Colonic mucosa (tissue), 4 donors: Measurements from ENCODE around the gene XPO4. TPM values are rescaled to one million over a fixed set of nuclear protein-coding genes. Genes with fewer than 3 reads are reported as not detected.
"Not testable (repeated sequence)": the region's sequence is repeated elsewhere in the genome, so short reads cannot be mapped to it uniquely, and the experiment has no call there.

ENCODE experiments used
- DNase-seq: peaks from one replicate; pipeline ENCODE4 v3.0.0-alpha.2; 2020
- H3K27ac ChIP-seq: fragments of 200-600 bp; one replicate; pipeline ENCODE4 v1.8.0; 2021
- H3K27me3 ChIP-seq: fragments of 200-600 bp; one replicate; pipeline ENCODE4 v1.8.0; 2021
- H3K36me3 ChIP-seq: fragments of 200-600 bp; one replicate; pipeline ENCODE4 v1.8.0; 2021
- H3K4me1 ChIP-seq: fragments of 200-600 bp; one replicate; pipeline ENCODE4 v1.8.0; 2021; ENCODE audit warnings: mild to moderate bottlenecking
- H3K4me3 ChIP-seq: fragments of 200-600 bp; one replicate; pipeline ENCODE4 v1.8.0; 2021
- H3K9ac ChIP-seq, 2 donors: one replicate each; pipeline ENCODE4 v1.7.0; 2013; ENCODE audit warnings: control low read depth in 2 of 2, low read depth in 2 of 2, low read length in 2 of 2
- H3K9me3 ChIP-seq: fragments of 200-600 bp; one replicate; pipeline ENCODE4 v1.8.0; 2021
- CTCF ChIP-seq: fragments of 200-600 bp; IDR thresholded peaks from one replicate; pipeline ENCODE4 v1.8.0; 2022; ENCODE audit warnings: antibody characterized with exemption, mild to moderate bottlenecking
- intact Hi-C: fragments of 100-400 bp; cut with DNase I; formaldehyde crosslinking; loops from one replicate; pipeline ENCODE4 v1.14.1; 2022
- total RNA-seq, 2 donors: library from RNA; stranded (reverse); fragmentation: NEBNext Ultra II Directional in 1 of 2; extraction: Animal tissue kit (Norgen Biotek cat#: 25700) in 1 of 2; gene quantifications; one replicate each; pipeline ENCODE4 v1.2.1, GENCODE V29; 2021
- donor health status: healthy.
- donor health status: DM: no; HTN: no; CAD: no.
- donor health status: DM: no; HTN: no; CAD: no.

XPO4 gene
- total RNA-seq, 2 donors from 2014 or later = 9.1 to 18.2 TPM

GRCh38 chr13:20921572-20921971, 19.0 kb upstream of the XPO4 start:
- Histone ChIP-seq H3K4me3 (no peak overlapping the region), H3K9ac (no peak overlapping the region), H3K27ac (no peak overlapping the region), H3K36me3 (no peaks in the 10 kb centered on the region), H3K9me3 (no peaks in the 10 kb centered on the region), H3K27me3 (no peaks in the 10 kb centered on the region), H3K4me1 (no peaks in the 10 kb centered on the region)
- intact Hi-C loops = loop anchor here (10.0 kb wide), 1 partner anchor 727 kb away; the partner anchor contains the start of gene GJB2
- DNase-seq = no peak
- TF ChIP-seq CTCF = no peak

- DNase-seq, H3K9me3 ChIP-seq: not testable (repeated sequence)
Measured at GRCh38 chr13:20915676-20916075, 13.1 kb upstream of the XPO4 start.

GRCh38 chr13:20911037-20911436, 8.5 kb upstream of the XPO4 start:
- Histone ChIP-seq H3K27me3 (no peaks in the 10 kb centered on the region), H3K27ac (no peak overlapping the region), H3K4me1 (no peaks in the 10 kb centered on the region), H3K9ac (no peak overlapping the region), H3K4me3 (no peak overlapping the region), H3K36me3 (no peaks in the 10 kb centered on the region), H3K9me3 (no peaks in the 10 kb centered on the region)
- no peak for DNase-seq
- TF ChIP-seq CTCF = no peak
- intact Hi-C loops = no loop called here

More at GRCh38 chr13:20915676-20916075, 13.1 kb upstream of the XPO4 start:
- H3K4me3 ChIP-seq, H3K4me1 ChIP-seq, H3K9ac ChIP-seq, intact Hi-C loops, H3K27ac ChIP-seq, H3K36me3 ChIP-seq, H3K27me3 ChIP-seq: not testable (repeated sequence)

DNA sequence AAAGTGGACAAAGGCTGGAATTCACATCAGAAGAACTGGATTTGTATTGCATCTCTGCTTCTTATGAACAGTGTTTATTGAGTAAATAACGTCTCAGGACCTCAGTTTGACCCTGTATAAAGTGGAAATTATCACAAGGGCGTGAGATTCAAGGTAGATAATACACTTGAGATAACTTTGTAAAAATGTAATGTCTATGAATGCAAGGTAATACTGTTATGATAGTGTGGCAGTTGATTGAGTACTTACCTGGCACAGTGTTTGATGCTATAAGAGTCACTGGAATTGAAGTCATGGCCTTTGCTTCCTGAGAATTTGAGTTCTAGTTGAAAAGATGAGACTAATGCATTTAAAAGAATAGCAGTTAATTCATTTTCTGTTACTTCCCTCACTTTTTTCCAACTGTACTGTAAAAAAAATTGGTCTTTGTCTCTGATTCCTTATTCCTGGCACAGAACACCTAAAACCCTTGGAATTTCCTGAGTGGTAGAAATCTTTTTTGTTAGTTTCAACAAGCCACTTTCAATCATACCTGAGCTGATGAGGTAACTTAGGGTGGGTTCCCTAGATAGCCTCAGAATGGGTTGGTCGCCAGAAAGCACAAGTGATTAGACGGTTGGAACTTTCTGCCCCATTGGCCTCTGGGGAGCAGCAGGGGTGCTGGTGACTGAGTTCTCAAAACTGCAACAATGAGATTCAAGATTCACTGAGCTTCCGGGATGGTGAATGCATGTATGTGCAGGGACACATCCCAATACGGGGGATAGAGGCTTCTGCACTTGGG, 6.4 kb upstream of the XPO4 start:
- H3K36me3 ChIP-seq = no peaks in the 10 kb centered on the region
- no peak overlapping the region for H3K9ac ChIP-seq
- no peak overlapping the region for H3K27ac ChIP-seq
- H3K4me3 ChIP-seq = no peak overlapping the region
- no peak for DNase-seq
- H3K27me3 ChIP-seq = no peaks in the 10 kb centered on the region
- no peaks in the 10 kb centered on the region for H3K4me1 ChIP-seq
- TF ChIP-seq CTCF = no peak
- H3K9me3 ChIP-seq = no peaks in the 10 kb centered on the region
- intact Hi-C loops = no loop called here

GRCh38 chr13:20904908-20905307, 2.4 kb upstream of the XPO4 start:
- no peak for TF ChIP-seq CTCF
- intact Hi-C loops = no loop called here
- Histone ChIP-seq H3K36me3 (no peaks in the 10 kb centered on the region), H3K9me3 (no peaks in the 10 kb centered on the region), H3K27me3 (no peaks in the 10 kb centered on the region), H3K9ac (no peak overlapping the region), H3K4me3 (no peak overlapping the region), H3K4me1 (no peaks in the 10 kb centered on the region), H3K27ac (no peak overlapping the region)
- no peak for DNase-seq

GRCh38 chr13:20903164-20903475, 574 bp upstream of the XPO4 start:
- H3K4me3 ChIP-seq = peak overlapping the region; percentile 95
- H3K9ac ChIP-seq = peak overlapping the region; percentile 70 to 94
- no peak for DNase-seq
- intact Hi-C loops = no loop called here
- no peaks in the 10 kb centered on the region for H3K36me3 ChIP-seq
- TF ChIP-seq CTCF = no peak
- no peaks in the 10 kb centered on the region for H3K9me3 ChIP-seq
- H3K27me3 ChIP-seq = no peaks in the 10 kb centered on the region
- H3K27ac ChIP-seq = peak overlapping the region; percentile 62
- H3K4me1 ChIP-seq = no peaks in the 10 kb centered on the region
